Lung (tissue), 12 donors: ENCODE data around the gene JMJD6. TPM values are rescaled to one million over a fixed set of nuclear protein-coding genes. Genes with fewer than 3 reads are reported as not detected.

ENCODE experiments used
- ATAC-seq: fragments of 200-7000 bp; cut with Tn5 transposase; one replicate; pipeline ENCODE4 v1.9.1; 2020; ENCODE audit warnings: moderate number of reproducible peaks; ENCODE audit not compliant: insufficient read depth, low FRiP score
- DNase-seq, 3 donors: peaks; one replicate each; pipeline ENCODE4 v3.0.0-alpha.2; 2013 to 2017
- H3K27ac ChIP-seq, 2 donors: one replicate each; pipeline ENCODE4 v1.5.1; 2013; ENCODE audit warnings: mild to moderate bottlenecking in 2 of 2, moderate library complexity in 2 of 2, control low read depth in 1 of 2, inconsistent platforms in 1 of 2, low read depth in 1 of 2, low read length in 1 of 2
- H3K27me3 ChIP-seq, 3 donors: one replicate each; pipeline ENCODE4 v1.5.1; 2013; ENCODE audit warnings: low read length in 2 of 3; ENCODE audit not compliant: control insufficient read depth in 3 of 3, insufficient read depth in 3 of 3
- H3K36me3 ChIP-seq, 4 donors: one replicate each; pipeline ENCODE4 v1.5.1; 2013; ENCODE audit warnings: low read length in 4 of 4, mild to moderate bottlenecking in 1 of 4, moderate library complexity in 1 of 4; ENCODE audit not compliant: control insufficient read depth in 4 of 4, insufficient read depth in 4 of 4
- H3K4me1 ChIP-seq, 5 donors: one replicate each; pipeline ENCODE4 v1.5.1; 2013; ENCODE audit warnings: low read length in 5 of 5, mild to moderate bottlenecking in 2 of 5, moderate library complexity in 1 of 5; ENCODE audit not compliant: control insufficient read depth in 5 of 5, insufficient read depth in 5 of 5
- H3K4me3 ChIP-seq: one replicate; pipeline ENCODE4 v1.5.1; 2013; ENCODE audit warnings: mild to moderate bottlenecking, control low read depth, moderate library complexity
- H3K9ac ChIP-seq, 2 donors: one replicate each; pipeline ENCODE4 v1.5.1; 2013; ENCODE audit warnings: low read length in 2 of 2, control low read depth in 1 of 2; ENCODE audit not compliant: insufficient read depth in 1 of 2
- H3K9me3 ChIP-seq, 4 donors: one replicate each; pipeline ENCODE4 v1.5.1; 2013; ENCODE audit warnings: low read length in 3 of 4, mild to moderate bottlenecking in 1 of 4, moderate library complexity in 1 of 4; ENCODE audit not compliant: control insufficient read depth in 4 of 4, insufficient read depth in 3 of 4
- CTCF ChIP-seq: IDR thresholded peaks from 2 replicates; pipeline ENCODE4 v1.5.1; 2012; ENCODE audit warnings: mild to moderate bottlenecking; ENCODE audit errors: control extremely low read depth, extremely low read depth
- WGBS, 2 donors: extraction: QIAGEN DNeasy Blood & Tissue Kit; methylation state at CpG; one replicate each; pipeline ENCODE4 v1.1.7; 2013; 5-methylcytosine and 5-hydroxymethylcytosine counted together
- polyA plus RNA-seq, 2 donors: library from polyadenylated mRNA; stranded (reverse); fragments of 200-250 nt; gene quantifications; one replicate each; pipeline ENCODE4 v1.2.1, GENCODE V29; 2013
- total RNA-seq, 2 donors: library from RNA; depleted of rRNA in 1 of 2; stranded (reverse); fragments of >200 nt in 1 of 2; gene quantifications; one replicate each; pipeline ENCODE4 v1.2.1, GENCODE V29; 2014 to 2021
- donor health status: control.
- donor health status: control.
- donor health status: Bipolar disorder and iron deficiency.
- donor health status: healthy.
- donor health status: DM: yes; HTN: yes; CAD: no.

Gene JMJD6
- total and polyA plus RNA-seq, 4 donors: 23.8 to 52.9 (median 30.0) TPM

- ATAC-seq (no peak), DNase-seq (peak; percentile 65 to 79 (median 72))
- peak; percentile 64 for TF ChIP-seq CTCF
- Histone ChIP-seq H3K27ac (peak overlapping the region; percentile 0 to 17), H3K4me1 (peaks cover 0 to 4% (median 0%) of the 10 kb centered on the region in 5 donors), H3K9ac (no peak overlapping the region), H3K9me3 (no peaks in the 10 kb centered on the region), H3K27me3 (no peaks in the 10 kb centered on the region), H3K36me3 (peaks cover 0 to 32% (median 8%) of the 10 kb centered on the region in 4 donors), H3K4me3 (no peak overlapping the region)
- 70 to 72% methylated on average over 16 of the region's 16 CpGs for WGBS, 2 donors
These were observed 44.9 kb downstream of the JMJD6 start for GRCh38 chr17:76681222-76682137.

GRCh38 chr17:76679239-76679638, 47.2 kb downstream of the JMJD6 start:
- 39 to 72% methylated on average over 1 of the region's 1 CpG for WGBS, 2 donors
- no peak for TF ChIP-seq CTCF
- Histone ChIP-seq H3K27me3 (no peaks in the 10 kb centered on the region), H3K27ac (no peak overlapping the region), H3K9me3 (no peaks in the 10 kb centered on the region), H3K4me3 (no peak overlapping the region), H3K36me3 (peaks cover 0 to 22% (median 12%) of the 10 kb centered on the region in 4 donors), H3K9ac (no peak overlapping the region), H3K4me1 (peaks cover 0 to 4% (median 0%) of the 10 kb centered on the region in 5 donors)
- ATAC-seq: no peak
- no peak for DNase-seq

- no peak overlapping the region for H3K27ac ChIP-seq
- 71 to 84% methylated on average over 12 of the region's 12 CpGs for WGBS, 2 donors
- no peak for ATAC-seq
These were observed 48.1 kb downstream of the JMJD6 start for GRCh38 chr17:76678330-76678729.

More at GRCh38 chr17:76678330-76678729, 48.1 kb downstream of the JMJD6 start:
- Histone ChIP-seq H3K4me3 (no peak overlapping the region), H3K36me3 (peaks cover 0 to 22% (median 8%) of the 10 kb centered on the region in 4 donors), H3K27me3 (no peaks in the 10 kb centered on the region), H3K4me1 (no peaks in the 10 kb centered on the region), H3K9me3 (no peaks in the 10 kb centered on the region), H3K9ac (no peak overlapping the region)
- no peak for DNase-seq
- no peak for TF ChIP-seq CTCF
